Trophoblast cell (in vitro differentiated cells and primary cell): ENCODE data around the gene TMEM30A.

Experiments used
- DNase-seq, 2 donors: peaks; one replicate each; pipeline ENCODE4 v3.0.0-alpha.2; 2016
- H2AFZ ChIP-seq: 2 replicates; pipeline ENCODE4 v1.6.1; 2013; ENCODE audit warnings: low read length, moderate library complexity, mild to moderate bottlenecking; ENCODE audit not compliant: insufficient read depth, poor library complexity
- H2AK5ac ChIP-seq: 2 replicates; pipeline ENCODE4 v1.6.1; 2013; ENCODE audit warnings: mild to moderate bottlenecking, low read length
- H2BK120ac ChIP-seq: 2 replicates; pipeline ENCODE4 v1.6.1; 2013; ENCODE audit warnings: low read length, mild to moderate bottlenecking, moderate library complexity; ENCODE audit not compliant: insufficient read depth, poor library complexity
- H2BK12ac ChIP-seq: 2 replicates; pipeline ENCODE4 v1.6.1; 2013; ENCODE audit warnings: mild to moderate bottlenecking, low read length, moderate library complexity
- H2BK5ac ChIP-seq: 2 replicates; pipeline ENCODE4 v1.6.1; 2013; ENCODE audit warnings: low read length, low read depth, moderate library complexity, mild to moderate bottlenecking; ENCODE audit not compliant: poor library complexity
- H3K14ac ChIP-seq: 2 replicates; pipeline ENCODE4 v1.6.1; 2013; ENCODE audit warnings: mild to moderate bottlenecking, low read length
- H3K18ac ChIP-seq: 2 replicates; pipeline ENCODE4 v1.6.1; 2013; ENCODE audit warnings: mild to moderate bottlenecking, low read length
- H3K23ac ChIP-seq: 2 replicates; pipeline ENCODE4 v1.6.1; 2013; ENCODE audit warnings: low read length
- H3K27ac ChIP-seq: 2 replicates; pipeline ENCODE4 v1.5.1; 2013; ENCODE audit warnings: low read depth, mild to moderate bottlenecking, inconsistent platforms, low read length, moderate library complexity
- H3K27me3 ChIP-seq: 2 replicates; pipeline ENCODE4 v1.6.1; 2013; ENCODE audit warnings: inconsistent platforms, mild to moderate bottlenecking, low read length, moderate library complexity; ENCODE audit not compliant: insufficient read depth
- H3K36me3 ChIP-seq, 2 experiments: 1 replicate in 1 of 2; 2 replicates in 1 of 2; pipeline ENCODE4 v1.6.1; 2013; ENCODE audit warnings: low read length in 2 of 2, mild to moderate bottlenecking in 2 of 2, moderate library complexity in 1 of 2; ENCODE audit not compliant: insufficient read depth in 2 of 2, control insufficient read depth in 1 of 2
- H3K4ac ChIP-seq: 2 replicates; pipeline ENCODE4 v1.6.1; 2013; ENCODE audit warnings: low read depth, mild to moderate bottlenecking, low read length, moderate library complexity
- H3K4me1 ChIP-seq, 2 experiments: 1 replicate in 1 of 2; 2 replicates in 1 of 2; pipeline ENCODE4 v1.6.1; 2013; ENCODE audit warnings: low read length in 2 of 2, mild to moderate bottlenecking in 2 of 2, moderate library complexity in 1 of 2; ENCODE audit not compliant: insufficient read depth in 2 of 2, control insufficient read depth in 1 of 2
- H3K4me2 ChIP-seq: 2 replicates; pipeline ENCODE4 v1.6.1; 2013; ENCODE audit warnings: inconsistent platforms, mild to moderate bottlenecking, low read length, moderate library complexity
- H3K4me3 ChIP-seq: 2 replicates; pipeline ENCODE4 v1.5.1; 2013; ENCODE audit warnings: mild to moderate bottlenecking, low read depth, low read length, inconsistent platforms
- H3K79me1 ChIP-seq: one replicate; pipeline ENCODE4 v1.6.1; 2013; ENCODE audit warnings: low read length
- H3K79me2 ChIP-seq: 2 replicates; pipeline ENCODE4 v1.6.1; 2013; ENCODE audit warnings: low read length, mild to moderate bottlenecking; ENCODE audit not compliant: control insufficient read depth, insufficient read depth, poor library complexity
- H3K9ac ChIP-seq: 2 replicates; pipeline ENCODE4 v1.6.1; 2013; ENCODE audit warnings: mild to moderate bottlenecking, low read length
- H3K9me3 ChIP-seq: 2 replicates; pipeline ENCODE4 v1.6.1; 2013; ENCODE audit warnings: low read depth, mild to moderate bottlenecking, control low read depth, inconsistent platforms, low read length; ENCODE audit not compliant: insufficient read depth
- H4K12ac ChIP-seq: 2 replicates; pipeline ENCODE4 v1.6.1; 2013; ENCODE audit warnings: low read depth, mild to moderate bottlenecking, low read length, moderate library complexity
- H4K8ac ChIP-seq: 2 replicates; pipeline ENCODE4 v1.6.1; 2013; ENCODE audit warnings: low read depth, mild to moderate bottlenecking, low read length, moderate library complexity
- H4K91ac ChIP-seq: one replicate; pipeline ENCODE4 v1.6.1; 2013; ENCODE audit warnings: low read depth, mild to moderate bottlenecking, low read length, moderate library complexity
- WGBS: extraction: QIAGEN DNeasy Blood & Tissue Kit; methylation state at CpG from one replicate; pipeline ENCODE4 v1.1.7; 2013; ENCODE audit warnings: missing lambda C conversion rate; ENCODE audit not compliant: insufficient read length, insufficient coverage; ENCODE audit errors: extremely low coverage; 5-methylcytosine and 5-hydroxymethylcytosine counted together

TMEM30A gene

GRCh38 chr6:75210885-75211739 lies 73.5 kb downstream of the TMEM30A start:
- Histone ChIP-seq H3K9me3 (no peaks in the 10 kb centered on the region), H3K4me2 (no peak overlapping the region), H2BK12ac (no peak overlapping the region), H3K27ac (no peak overlapping the region), H2AK5ac (no peak overlapping the region), H4K12ac (no peak overlapping the region), H2AFZ (no peak overlapping the region), H4K8ac (no peak overlapping the region), H2BK5ac (no peak overlapping the region), H3K27me3 (peaks cover 17% of the 10 kb centered on the region), H4K91ac (no peak overlapping the region), H3K36me3 (no peaks in the 10 kb centered on the region), H3K79me2 (no peaks in the 10 kb centered on the region), H2BK120ac (no peak overlapping the region), H3K9ac (no peak overlapping the region), H3K4me3 (no peak overlapping the region), H3K14ac (no peak overlapping the region), H3K4me1 (peaks cover 8 to 20% of the 10 kb centered on the region in 2 experiments), H3K18ac (no peak overlapping the region), H3K4ac (no peak overlapping the region), H3K79me1 (no peaks in the 10 kb centered on the region), H3K23ac (no peak overlapping the region)
- no CpG with 5 or more reads among the region's 10 CpGs for WGBS
- DNase-seq, result peak; percentile 36 to 91

- peaks cover 17% of the 10 kb centered on the region for H3K27me3 ChIP-seq
- no peaks in the 10 kb centered on the region for H3K9me3 ChIP-seq
- H3K4me2 ChIP-seq, result no peak overlapping the region
- H4K8ac ChIP-seq, result no peak overlapping the region
- H3K9ac ChIP-seq, result no peak overlapping the region
- H2BK12ac ChIP-seq, result no peak overlapping the region
- H2BK120ac ChIP-seq, result no peak overlapping the region
- H2BK5ac ChIP-seq, result no peak overlapping the region
- H4K12ac ChIP-seq, result no peak overlapping the region
- H3K79me2 ChIP-seq, result no peaks in the 10 kb centered on the region
- peaks cover 14 to 26% of the 10 kb centered on the region in 2 experiments for H3K4me1 ChIP-seq
- no peak overlapping the region for H3K18ac ChIP-seq
- WGBS, result no CpG with 5 or more reads among the region's 7 CpGs
- peaks cover 7% of the 10 kb centered on the region for H3K79me1 ChIP-seq
- no peak overlapping the region for H2AFZ ChIP-seq
- no peak overlapping the region for H3K14ac ChIP-seq
- H3K4me3 ChIP-seq, result no peak overlapping the region
- no peak for DNase-seq
- H3K4ac ChIP-seq, result no peak overlapping the region
- H3K27ac ChIP-seq, result no peak overlapping the region
- H4K91ac ChIP-seq, result no peak overlapping the region
- H3K36me3 ChIP-seq, result no peaks in the 10 kb centered on the region
- no peak overlapping the region for H3K23ac ChIP-seq
- no peak overlapping the region for H2AK5ac ChIP-seq
Observed at GRCh38 chr6:75209184-75209723, 75.3 kb downstream of the TMEM30A start.

GRCh38 chr6:75208298-75209183 lies 76.1 kb downstream of the TMEM30A start:
- H3K27ac ChIP-seq, result no peak overlapping the region
- H3K4me2 ChIP-seq, result peak overlapping the region; percentile 52
- no peaks in the 10 kb centered on the region for H3K79me2 ChIP-seq
- no peak overlapping the region for H2BK5ac ChIP-seq
- no peak overlapping the region for H3K18ac ChIP-seq
- peaks cover 17 to 28% of the 10 kb centered on the region in 2 experiments for H3K4me1 ChIP-seq
- no peaks in the 10 kb centered on the region for H3K36me3 ChIP-seq
- WGBS, result no CpG with 5 or more reads among the region's 33 CpGs
- no peak overlapping the region for H2AFZ ChIP-seq
- no peak overlapping the region for H3K4ac ChIP-seq
- no peaks in the 10 kb centered on the region for H3K9me3 ChIP-seq
- no peak overlapping the region for H4K12ac ChIP-seq
- H3K79me1 ChIP-seq, result peaks cover 7% of the 10 kb centered on the region
- H3K9ac ChIP-seq, result no peak overlapping the region
- no peak overlapping the region for H3K14ac ChIP-seq
- no peak overlapping the region for H3K23ac ChIP-seq
- H3K27me3 ChIP-seq, result peaks cover 17% of the 10 kb centered on the region
- H4K91ac ChIP-seq, result no peak overlapping the region
- no peak overlapping the region for H3K4me3 ChIP-seq
- H2BK120ac ChIP-seq, result no peak overlapping the region
- peak; percentile 85 to 94 for DNase-seq
- no peak overlapping the region for H4K8ac ChIP-seq
- no peak overlapping the region for H2BK12ac ChIP-seq
- H2AK5ac ChIP-seq, result no peak overlapping the region

- H3K4me1 ChIP-seq, result peaks cover 26 to 39% of the 10 kb centered on the region in 2 experiments
- H3K79me1 ChIP-seq, result peaks cover 9% of the 10 kb centered on the region
- no peak overlapping the region for H2BK5ac ChIP-seq
- H3K27ac ChIP-seq, result no peak overlapping the region
- H3K18ac ChIP-seq, result no peak overlapping the region
- H4K91ac ChIP-seq, result no peak overlapping the region
- peak overlapping the region; percentile 53 for H2BK12ac ChIP-seq
- peak overlapping the region; percentile 1 for H4K12ac ChIP-seq
- H3K4ac ChIP-seq, result no peak overlapping the region
- no peak overlapping the region for H2AK5ac ChIP-seq
- no CpG with 5 or more reads among the region's 35 CpGs for WGBS
- H3K4me2 ChIP-seq, result peak overlapping the region; percentile 78
- peaks cover 17% of the 10 kb centered on the region for H3K27me3 ChIP-seq
- H4K8ac ChIP-seq, result no peak overlapping the region
- H3K9me3 ChIP-seq, result no peaks in the 10 kb centered on the region
- H3K14ac ChIP-seq, result no peak overlapping the region
- peak in 1 of 2 donors; percentile 10 for DNase-seq
- no peaks in the 10 kb centered on the region for H3K36me3 ChIP-seq
- peak overlapping the region; percentile 19 for H3K4me3 ChIP-seq
- H2BK120ac ChIP-seq, result no peak overlapping the region
- no peak overlapping the region for H3K23ac ChIP-seq
- H3K79me2 ChIP-seq, result peaks cover 2% of the 10 kb centered on the region
- no peak overlapping the region for H3K9ac ChIP-seq
- peak overlapping the region; percentile 58 for H2AFZ ChIP-seq
Observed at GRCh38 chr6:75206576-75207342, 77.8 kb downstream of the TMEM30A start.
